HepG2 (cell line): ENCODE measurements around the gene LDLRAD4. TPM values are rescaled to one million over a fixed set of nuclear protein-coding genes. Genes with fewer than 3 reads are reported as not detected.
A peak's percentile ranks its signal among the peaks of the same experiment; 100 is the strongest.

Experiments used
- ATAC-seq: fragments of 200-7000 bp; cut with Tn5 transposase; 3 replicates; pipeline ENCODE4 v1.9.1; 2020; ENCODE audit warnings: mild to moderate bottlenecking, moderate library complexity
- BruUV-seq: library from RNA; stranded (reverse); fragments of 400-500 nt; replicated peaks from 2 replicates; lab custom pipeline; 2021; lab: Mats Ljungman, UMichigan
- CTCF ChIA-PET: fragments of 300-600 bp; formaldehyde crosslinking; extraction: SDS; loops from one replicate; lab custom pipeline; 2021; ENCODE audit warnings: low total read pairs, inconsistent platforms, low intra/inter-chr PET ratio; lab: Yijun Ruan, JAX
- POLR2A ChIA-PET: fragments of 350-600 bp; sonication (Branson Sonifier 250); formaldehyde crosslinking; loops from one replicate; lab custom pipeline; 2020; ENCODE audit warnings: antibody characterized with exemption, inconsistent platforms; lab: Yijun Ruan, JAX
- DNase-seq: peaks from one replicate; pipeline ENCODE4 v3.0.0-alpha.2; 2015; ENCODE audit warnings: low spot score
- FAIRE-seq: peaks from 3 replicates; lab custom pipeline; 2011; peaks lifted over from hg19 to GRCh38; lab: Jason Lieb, UNC
- H2AFZ ChIP-seq: one replicate; pipeline ENCODE4 v1.6.1; 2011; ENCODE audit warnings: low read length, inconsistent platforms
- H3K27ac ChIP-seq: fragments of 300-600 bp; 3 replicates; pipeline ENCODE4 v1.8.0; 2011; ENCODE audit warnings: mixed run types, mild to moderate bottlenecking, mixed read lengths, low read length, inconsistent platforms; ENCODE audit not compliant: insufficient read depth; ENCODE audit errors: extremely low read length
- H3K27me3 ChIP-seq, 2 experiments: fragments of 200-600 bp in 1 of 2; 2 replicates in 1 of 2; 3 replicates in 1 of 2; pipeline versions ENCODE4 v1.6.0 to v1.8.0; 2011; ENCODE audit warnings: low read length in 2 of 2, mild to moderate bottlenecking in 2 of 2, moderate library complexity in 2 of 2, inconsistent platforms in 1 of 2; ENCODE audit not compliant: insufficient read depth in 2 of 2, control insufficient read depth in 1 of 2
- H3K36me3 ChIP-seq, 2 experiments: fragments of 200-600 bp in 1 of 2; replicated peaks in 1 of 2; 2 replicates in 1 of 2; 3 replicates in 1 of 2; pipeline versions ENCODE4 v1.5.1 to v1.8.0; 2011; ENCODE audit warnings: low read length in 2 of 2, inconsistent platforms in 1 of 2; ENCODE audit not compliant: insufficient read depth in 2 of 2, control insufficient read depth in 1 of 2
- H3K4me1 ChIP-seq: 2 replicates; pipeline ENCODE4 v1.5.1; 2012; ENCODE audit warnings: low read length, inconsistent platforms; ENCODE audit not compliant: insufficient read depth
- H3K4me2 ChIP-seq: 2 replicates; pipeline ENCODE4 v1.6.0; 2011; ENCODE audit warnings: low read depth, low read length, inconsistent platforms
- H3K4me3 ChIP-seq, 3 experiments: fragments of 200-600 bp in 1 of 3; sonication (generic), shearing (Covaris generic) in 1 of 3; replicated peaks in 1 of 3; 2 replicates each; pipeline ENCODE4 v1.5.1; 2011 to 2016; ENCODE audit warnings: low read length in 3 of 3, inconsistent platforms in 2 of 3, low read depth in 2 of 3, mild to moderate bottlenecking in 2 of 3, control low read depth in 1 of 3, mixed read lengths in 1 of 3; ENCODE audit not compliant: insufficient read depth in 1 of 3
- H3K79me2 ChIP-seq: one replicate; pipeline ENCODE4 v1.6.1; 2011; ENCODE audit warnings: low read length, inconsistent platforms; ENCODE audit not compliant: insufficient read depth
- H3K9ac ChIP-seq: 2 replicates; pipeline ENCODE4 v1.6.0; 2011; ENCODE audit warnings: mild to moderate bottlenecking, low read depth, low read length, inconsistent platforms; ENCODE audit not compliant: insufficient read depth
- H3K9me3 ChIP-seq: 2 replicates; pipeline ENCODE4 v1.5.1; 2012; ENCODE audit warnings: mild to moderate bottlenecking, low read length
- H4K20me1 ChIP-seq: 2 replicates; pipeline ENCODE4 v1.6.0; 2011; ENCODE audit warnings: inconsistent platforms, mild to moderate bottlenecking, low read length, moderate library complexity; ENCODE audit not compliant: insufficient read depth
- ATRX ChIP-seq: sonication (generic); formaldehyde crosslinking; IDR thresholded peaks from 2 replicates; pipeline ENCODE4 v1.4.0; 2020; ENCODE audit warnings: missing genetic modification reagents, borderline replicate concordance
- CTCF ChIP-seq: sonication (generic); formaldehyde crosslinking; IDR thresholded peaks from 2 replicates; pipeline ENCODE4 v1.5.0; 2020; ENCODE audit warnings: mild to moderate bottlenecking, missing genetic modification reagents, moderate library complexity
- HNRNPL ChIP-seq: fragments of 200-400 bp; formaldehyde crosslinking; IDR thresholded peaks from 2 replicates; pipeline ENCODE4 v1.6.1; 2017; ENCODE audit warnings: mild to moderate bottlenecking, low read depth, low read length
- NCOA2 ChIP-seq: sonication (generic); formaldehyde crosslinking; IDR thresholded peaks from 2 replicates; pipeline ENCODE4 v1.8.0; 2022; ENCODE audit warnings: inconsistent platforms
- NFRKB ChIP-seq: fragments of 450-650 bp; IDR thresholded peaks from 2 replicates; pipeline ENCODE4 v1.6.1; 2017
- NFYC ChIP-seq: IDR thresholded peaks from 2 replicates; pipeline ENCODE4 v1.6.1; 2016; ENCODE audit warnings: missing genetic modification reagents, missing compliant biosample characterization
- SP2 ChIP-seq: sonication (generic); formaldehyde crosslinking; IDR thresholded peaks from 2 replicates; pipeline ENCODE4 v1.5.1; 2020; ENCODE audit warnings: mild to moderate bottlenecking, missing genetic modification reagents
- ZBTB3 ChIP-seq: sonication (generic); formaldehyde crosslinking; IDR thresholded peaks from 2 replicates; pipeline ENCODE4 v1.4.0; 2020; ENCODE audit warnings: low read depth, mild to moderate bottlenecking, moderate library complexity, missing genetic modification reagents, borderline replicate concordance
- ZFP36 ChIP-seq: fragments of 150-350 bp; IDR thresholded peaks from 2 replicates; pipeline ENCODE4 v1.6.1; 2018; ENCODE audit warnings: borderline replicate concordance, low read length, low read depth; ENCODE audit not compliant: partially characterized antibody
- ZNF44 ChIP-seq: sonication (generic); formaldehyde crosslinking; IDR thresholded peaks from 2 replicates; pipeline ENCODE4 v1.5.1; 2020; ENCODE audit warnings: mild to moderate bottlenecking, missing genetic modification reagents
- WGBS: methylation state at CpG from one replicate; pipeline ENCODE4 v1.1.6; 2017; ENCODE audit warnings: low lambda C conversion rate; 5-methylcytosine and 5-hydroxymethylcytosine counted together
- in situ Hi-C: cut with HindIII; loops from 2 replicates; pipeline ENCODE4 v1.10.0; 2017; ENCODE audit warnings: low pct_unique_long_range_greater_than_20kb; ENCODE audit not compliant: extremely low pct_ligation_motif_present
- intact Hi-C: fragments of 100-400 bp; cut with micrococcal nuclease; formaldehyde crosslinking; loops from one replicate; pipeline ENCODE4 v1.10.0; 2022; ENCODE audit not compliant: unreplicated experiment
- polyA plus RNA-seq, 8 experiments: library from polyadenylated mRNA; depleted of rRNA in 3 of 8; stranded (reverse) in 7 of 8; unstranded in 1 of 8; fragments of >200 nt; fragmentation: Illumina TruSeq in 4 of 8; extraction: Trizol in 4 of 8; gene quantifications; 2 replicates each; pipeline versions ENCODE4 v1.2.1 to v1.2.3, GENCODE V29; 2011 to 2016; ENCODE audit warnings: low read depth in 4 of 8, missing spikeins in 1 of 8, mixed read lengths in 1 of 8; ENCODE audit not compliant: insufficient read depth in 1 of 8
- total RNA-seq, 5 experiments: library from RNA; depleted of rRNA; stranded (reverse); fragments of >200 nt; fragmentation: Illumina TruSeq; extraction: Trizol; gene quantifications; 2 replicates each; pipeline ENCODE4 v1.2.3, GENCODE V29; 2016; ENCODE audit warnings: low read depth in 1 of 5

The LDLRAD4 gene
- total and polyA plus RNA-seq, 2 of the 13 experiments (the other 11 are each of a cell fraction or from before 2014, with no cell fraction given), result 13.6 to 20.9 TPM

DNA sequence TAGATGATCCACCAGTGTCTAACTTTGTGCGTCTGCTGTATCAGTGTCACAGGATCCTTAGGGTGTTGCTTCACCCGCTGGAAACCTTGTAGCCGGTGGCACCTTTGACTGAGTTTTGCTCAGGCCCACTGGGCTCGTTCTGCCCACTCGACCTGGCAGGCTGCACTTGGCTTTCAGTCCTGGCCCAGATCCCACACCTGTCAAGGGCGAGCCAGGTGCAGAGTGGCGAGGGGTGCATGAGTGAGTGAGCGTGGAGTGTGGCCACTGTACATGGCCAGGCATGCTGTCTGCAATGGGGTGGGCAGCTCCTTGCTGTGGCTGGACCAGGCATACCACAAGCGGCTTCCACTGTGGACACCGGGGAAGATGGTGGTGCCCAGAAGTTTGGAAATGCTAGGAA is 328.8 kb downstream of the LDLRAD4 start (continued):
- TF ChIP-seq SP2 (CRISPR knock-in tag) (no peak), NCOA2 (no peak), ZFP36 (no peak), NFRKB (no peak), ATRX (CRISPR knock-in tag) (no peak), ZNF44 (no peak)

- no TSS peak for BruUV-seq
- FAIRE-seq, result no peak
- Histone ChIP-seq H3K79me2 (no peaks in the 10 kb centered on the region), H3K4me3 (no peak overlapping the region), H3K36me3 (no peaks in the 10 kb centered on the region), H3K9ac (no peak overlapping the region), H3K4me1 (peaks cover 40% of the 10 kb centered on the region), H3K4me2 (no peak overlapping the region), H4K20me1 (no peaks in the 10 kb centered on the region), H3K27ac (no peak overlapping the region), H2AFZ (no peak overlapping the region), H3K9me3 (no peaks in the 10 kb centered on the region), H3K27me3 (no peaks in the 10 kb centered on the region)
- peak; percentile 36 for TF ChIP-seq CTCF
- TF ChIP-seq NFYC (CRISPR knock-in tag), result peak; percentile 41; the same call in 1 of the 2 replicates
- no peak for TF ChIP-seq ZBTB3 (CRISPR knock-in tag)
- TF ChIP-seq HNRNPL, result 0 out of 2 replicates have a peak, but pooled peaks have one; percentile 12
- no peak for DNase-seq
- ChIA-PET POLR2A (no interaction called here), CTCF (no interaction called here)
- 96% methylated on average over 3 of the region's 5 CpGs for WGBS
- intact Hi-C loops (loop anchor here (10.0 kb wide), 1 partner anchor 213 kb away; no protein-coding TSS in a partner anchor), in situ Hi-C loops (no loop called here)
- no peak; the same call in 1 of the 3 replicates for ATAC-seq
These were observed 329.7 kb downstream of the LDLRAD4 start for GRCh38 chr18:13548106-13548819.
